GM23248 (cell line): ENCODE results near the gene CTNND2.

ENCODE experiments used
- EZH2 ChIP-seq: fragments of 200-600 bp; sonication (generic); IDR thresholded peaks from 2 replicates; pipeline ENCODE4 v1.6.1; 2018; ENCODE audit warnings: antibody characterized with exemption, mild to moderate bottlenecking; ENCODE audit not compliant: insufficient read depth, poor library complexity, severe bottlenecking
- EZH2phosphoT487 ChIP-seq: fragments of 200-600 bp; sonication (generic); IDR thresholded peaks from 2 replicates; pipeline ENCODE4 v1.6.1; 2018; ENCODE audit warnings: antibody characterized with exemption, moderate library complexity, mild to moderate bottlenecking, low read depth; ENCODE audit not compliant: insufficient read depth

DNA sequence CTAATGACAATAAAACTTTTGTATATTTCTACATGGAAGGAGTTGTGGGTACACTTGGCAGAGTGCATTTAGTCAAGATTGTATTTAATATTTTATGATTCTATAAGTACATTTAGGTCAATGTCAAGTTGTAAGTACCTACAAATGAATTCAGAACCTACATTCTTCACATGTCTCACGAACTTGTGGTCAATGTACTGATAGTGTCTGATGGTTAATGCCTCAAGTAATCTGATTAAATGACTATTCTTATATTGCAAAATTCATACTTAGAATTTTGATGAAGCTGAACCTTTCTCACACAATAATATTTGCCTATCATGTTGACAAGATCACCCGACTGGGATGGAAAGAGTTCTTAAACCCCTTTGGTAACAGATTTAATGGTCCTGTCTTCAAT is 444.5 kb downstream of the CTNND2 start:
- TF ChIP-seq EZH2phosphoT487, result no peak
- TF ChIP-seq EZH2, result no peak
